ENCODE data around the gene GTF3C5. TPM values are rescaled to one million over a fixed set of nuclear protein-coding genes. Genes with fewer than 3 reads are reported as not detected.

Gene GTF3C5
- polyA plus RNA-seq, 1 donor, result 46.2 TPM

DNA sequence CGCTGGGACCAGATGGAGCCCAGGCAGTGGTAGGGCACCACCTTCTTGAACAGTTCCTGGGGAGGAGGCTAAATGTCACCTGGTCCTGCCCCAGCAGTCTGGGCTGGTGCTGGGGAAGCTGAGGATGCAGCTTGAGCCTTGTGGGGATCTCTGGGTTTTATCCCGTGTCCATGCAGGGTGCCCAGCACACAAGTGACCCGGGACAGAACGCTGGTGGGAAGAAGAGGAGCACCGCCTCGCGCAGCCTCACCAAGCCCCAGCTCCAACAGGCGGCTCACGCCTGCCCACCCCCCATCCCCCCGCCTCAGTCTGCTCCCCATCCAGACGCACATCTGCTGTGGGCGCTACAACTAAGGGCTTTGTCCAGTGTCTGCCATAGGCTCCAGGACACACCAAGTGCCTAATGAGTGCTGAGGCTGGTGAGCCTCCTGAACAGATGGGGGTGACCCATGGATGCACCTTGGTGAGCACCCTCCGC lies 76.5 kb downstream of the GTF3C5 start:
- DNase-seq (ENCODE audit: low read depth), result no peak

Other genes with a start within 250 kb of the GTF3C5 start
- gene AK8, start 152.7 kb upstream of the GTF3C5 start, polyA plus RNA-seq (ENCODE audit: insufficient read length), result 0.37 TPM
- gene SPACA9, start 152.1 kb upstream of the GTF3C5 start, polyA plus RNA-seq (ENCODE audit: insufficient read length), result 2.3 TPM
- gene TSC1, start 86.4 kb upstream of the GTF3C5 start, polyA plus RNA-seq (ENCODE audit: insufficient read length), result 27.3 TPM
- 0.39 TPM for gene GFI1B, start 52.3 kb upstream of the GTF3C5 start, polyA plus RNA-seq (ENCODE audit: insufficient read length)
- 1.8 TPM for gene CEL, start 31.0 kb downstream of the GTF3C5 start, polyA plus RNA-seq (ENCODE audit: insufficient read length)
- gene RALGDS, start 90.2 kb downstream of the GTF3C5 start, polyA plus RNA-seq (ENCODE audit: insufficient read length), result 50.3 TPM
- gene GBGT1, start 132.9 kb downstream of the GTF3C5 start, polyA plus RNA-seq (ENCODE audit: insufficient read length), result 3.6 TPM
- not detected for gene OBP2B, start 178.3 kb downstream of the GTF3C5 start, polyA plus RNA-seq (ENCODE audit: insufficient read length)
- gene ABO, start 244.2 kb downstream of the GTF3C5 start, polyA plus RNA-seq (ENCODE audit: insufficient read length), result 1.3 TPM

Measured in forelimb muscle (tissue), 1 donor.